Esophagus muscularis mucosa (tissue), 4 donors: ENCODE measurements around the gene CHMP2A. TPM values are rescaled to one million over a fixed set of nuclear protein-coding genes. Genes with fewer than 3 reads are reported as not detected.

ENCODE experiments used
- DNase-seq: peaks from one replicate; pipeline ENCODE4 v3.0.0-alpha.2; 2017; ENCODE audit errors: extremely low spot score
- H3K27ac ChIP-seq, 4 donors: fragments of 200-600 bp; sonication (generic); replicated peaks in 1 of 4; 1 replicate in 3 of 4; 2 replicates in 1 of 4; pipeline ENCODE4 v1.5.1; 2016 to 2019; ENCODE audit warnings: mild to moderate bottlenecking in 1 of 4
- H3K27me3 ChIP-seq, 4 donors: fragments of 200-600 bp; sonication (generic); one replicate each; pipeline versions ENCODE4 v1.5.1 to v1.6.0; 2016 to 2019
- H3K36me3 ChIP-seq, 4 donors: fragments of 200-600 bp; sonication (generic); one replicate each; pipeline ENCODE4 v1.5.1; 2016 to 2019
- H3K4me1 ChIP-seq, 4 donors: fragments of 200-600 bp; sonication (generic); one replicate each; pipeline ENCODE4 v1.5.1; 2016 to 2019
- H3K4me3 ChIP-seq, 4 donors: fragments of 200-600 bp; sonication (generic); 1 replicate in 2 of 4; 2 replicates in 2 of 4; pipeline ENCODE4 v1.5.1; 2016 to 2019; ENCODE audit warnings: mild to moderate bottlenecking in 4 of 4, moderate library complexity in 1 of 4
- H3K9me3 ChIP-seq, 4 donors: fragments of 200-600 bp; sonication (generic); 1 replicate in 3 of 4; 2 replicates in 1 of 4; pipeline ENCODE4 v1.5.1; 2016 to 2019
- EP300 ChIP-seq: sonication (generic); formaldehyde crosslinking; IDR thresholded peaks from one replicate; pipeline ENCODE4 v1.6.1; 2017; ENCODE audit warnings: antibody characterized with exemption
- POLR2A ChIP-seq: fragments of 450-650 bp; IDR thresholded peaks from one replicate; pipeline ENCODE4 v1.6.1; 2017; ENCODE audit warnings: antibody characterized with exemption, moderate library complexity, mild to moderate bottlenecking, low read depth
- POLR2AphosphoS5 ChIP-seq, 2 donors: sonication (generic); formaldehyde crosslinking; IDR thresholded peaks; one replicate each; pipeline ENCODE4 v1.6.1; 2017; ENCODE audit warnings: antibody characterized with exemption in 2 of 2
- WGBS: methylation state at CpG from one replicate; pipeline ENCODE4 v1.1.5; 2018; 5-methylcytosine and 5-hydroxymethylcytosine counted together
- intact Hi-C: fragments of 100-400 bp; cut with DNase I; formaldehyde crosslinking; loops from one replicate; pipeline ENCODE4 v1.15.1; 2023
- total RNA-seq, 4 donors: library from RNA; depleted of rRNA; stranded (reverse); fragments of >200 nt; gene quantifications; one replicate each; pipeline versions ENCODE4 v1.1.0 to v1.2.1, GENCODE V29; 2016
- TF ChIP-seq, protein P1 (sequence below), 3 experiments: fragments of 200-600 bp in 2 of 3; fragments of 450-650 bp in 1 of 3; sonication (generic) in 2 of 3; IDR thresholded peaks; one replicate each; pipeline ENCODE4 v1.5.1; 2017 to 2019; ENCODE audit warnings: antibody characterized with exemption in 3 of 3, mild to moderate bottlenecking in 2 of 3, moderate library complexity in 1 of 3

Gene CHMP2A
- total RNA-seq, 4 donors from 2014 or later, result 124 to 145 (median 141) TPM

DNA sequence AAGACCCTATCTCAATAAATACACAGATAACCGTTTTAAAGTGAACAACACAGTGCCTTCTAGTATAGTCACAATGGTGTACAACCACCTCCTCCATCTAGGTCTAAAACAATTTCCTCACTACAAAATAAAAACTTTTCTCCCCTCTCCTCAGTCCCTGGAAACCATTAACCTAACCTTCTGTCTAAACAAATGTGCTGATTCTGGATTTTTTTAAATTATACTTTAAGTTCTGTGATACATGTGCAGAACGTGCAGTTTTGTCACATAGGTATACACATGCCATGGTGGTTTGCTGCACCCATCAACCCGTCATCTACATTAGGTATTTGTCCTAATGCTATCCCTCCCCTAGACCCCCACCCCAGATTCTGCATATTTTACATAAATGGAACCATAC lies 25.5 kb downstream of the CHMP2A start:
- WGBS, result 75% methylated on average over 3 of the region's 3 CpGs

DNA sequence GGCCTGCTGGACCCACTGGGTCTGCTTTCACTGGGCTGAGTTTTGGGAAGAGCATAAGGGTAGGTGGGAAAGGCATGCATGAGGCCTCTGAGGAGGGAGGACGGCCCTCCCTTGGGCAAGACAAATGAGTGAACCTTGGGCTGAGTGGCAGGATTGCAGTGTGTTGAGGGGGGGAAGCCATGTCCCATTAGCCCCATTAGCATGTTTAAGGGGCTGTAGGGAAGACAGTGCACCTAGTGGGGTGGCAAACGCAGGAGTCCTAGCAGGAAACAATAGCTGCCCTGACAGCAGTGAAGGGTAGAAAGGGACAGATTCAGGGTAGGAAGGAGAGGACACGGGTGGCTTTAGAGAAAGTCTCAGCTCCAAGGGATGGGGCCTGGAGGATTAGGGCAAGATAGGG lies 32.2 kb downstream of the CHMP2A start:
- 92% methylated on average over 3 of the region's 3 CpGs for WGBS
- Histone ChIP-seq H3K9me3 (no peaks in the 10 kb centered on the region), H3K27me3 (no peaks in the 10 kb centered on the region), H3K36me3 (peaks cover 0 to under 1% (median 0%) of the 10 kb centered on the region in 4 donors), H3K4me3 (no peak overlapping the region), H3K27ac (no peak overlapping the region), H3K4me1 (peaks cover 18 to 25% (median 24%) of the 10 kb centered on the region in 4 donors)
- TF ChIP-seq POLR2A (no peak), POLR2AphosphoS5 (IDR thresholded peaks at IDR 0.05) (no peak), EP300 (no peak)
- TF ChIP-seq, protein P1, sequence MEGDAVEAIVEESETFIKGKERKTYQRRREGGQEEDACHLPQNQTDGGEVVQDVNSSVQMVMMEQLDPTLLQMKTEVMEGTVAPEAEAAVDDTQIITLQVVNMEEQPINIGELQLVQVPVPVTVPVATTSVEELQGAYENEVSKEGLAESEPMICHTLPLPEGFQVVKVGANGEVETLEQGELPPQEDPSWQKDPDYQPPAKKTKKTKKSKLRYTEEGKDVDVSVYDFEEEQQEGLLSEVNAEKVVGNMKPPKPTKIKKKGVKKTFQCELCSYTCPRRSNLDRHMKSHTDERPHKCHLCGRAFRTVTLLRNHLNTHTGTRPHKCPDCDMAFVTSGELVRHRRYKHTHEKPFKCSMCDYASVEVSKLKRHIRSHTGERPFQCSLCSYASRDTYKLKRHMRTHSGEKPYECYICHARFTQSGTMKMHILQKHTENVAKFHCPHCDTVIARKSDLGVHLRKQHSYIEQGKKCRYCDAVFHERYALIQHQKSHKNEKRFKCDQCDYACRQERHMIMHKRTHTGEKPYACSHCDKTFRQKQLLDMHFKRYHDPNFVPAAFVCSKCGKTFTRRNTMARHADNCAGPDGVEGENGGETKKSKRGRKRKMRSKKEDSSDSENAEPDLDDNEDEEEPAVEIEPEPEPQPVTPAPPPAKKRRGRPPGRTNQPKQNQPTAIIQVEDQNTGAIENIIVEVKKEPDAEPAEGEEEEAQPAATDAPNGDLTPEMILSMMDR (IDR thresholded peaks at IDR 0.05), result no peak
- intact Hi-C loops, result no loop called here
- no peak for DNase-seq

More for the DNA sequence above, 25.5 kb downstream of the CHMP2A start:
- no peaks in the 10 kb centered on the region for H3K9me3 ChIP-seq
- H3K36me3 ChIP-seq, result no peaks in the 10 kb centered on the region
- intact Hi-C loops, result no loop called here
- TF ChIP-seq EP300, result no peak
- no peak for TF ChIP-seq POLR2A
- no peaks in the 10 kb centered on the region for H3K4me1 ChIP-seq
- DNase-seq, result no peak
- peaks cover 0 to 28% (median 0%) of the 10 kb centered on the region in 4 donors for H3K27me3 ChIP-seq
- H3K4me3 ChIP-seq, result no peak overlapping the region
- H3K27ac ChIP-seq, result no peak overlapping the region

GRCh38 chr19:58521651-58522050 lies 33.3 kb downstream of the CHMP2A start:
- TF ChIP-seq EP300, result no peak
- TF ChIP-seq, protein P1 (IDR thresholded peaks at IDR 0.05), result no peak
- no peak for TF ChIP-seq POLR2A
- TF ChIP-seq POLR2AphosphoS5 (IDR thresholded peaks at IDR 0.05), result no peak
- Histone ChIP-seq H3K9me3 (no peaks in the 10 kb centered on the region), H3K36me3 (peaks cover 7 to 11% (median 9%) of the 10 kb centered on the region in 4 donors), H3K4me1 (peaks cover 25 to 36% (median 35%) of the 10 kb centered on the region in 4 donors), H3K27ac (no peak overlapping the region), H3K4me3 (no peak overlapping the region), H3K27me3 (no peaks in the 10 kb centered on the region)
- no peak for DNase-seq
- intact Hi-C loops, result no loop called here
- 78% methylated on average over 4 of the region's 4 CpGs for WGBS

- DNase-seq, result no peak
- TF ChIP-seq, protein P1 (IDR thresholded peaks at IDR 0.05), result no peak
- 9% methylated on average over 7 of the region's 7 CpGs for WGBS
- intact Hi-C loops, result no loop called here
- H3K27ac ChIP-seq, result peak overlapping the region; percentile 91 to 99 (median 95)
- H3K4me1 ChIP-seq, result peaks cover 36 to 50% (median 49%) of the 10 kb centered on the region in 4 donors
- H3K9me3 ChIP-seq, result no peaks in the 10 kb centered on the region
- peaks cover 15 to 25% (median 23%) of the 10 kb centered on the region in 4 donors for H3K36me3 ChIP-seq
- no peaks in the 10 kb centered on the region for H3K27me3 ChIP-seq
- H3K4me3 ChIP-seq, result peak overlapping the region; percentile 76 to 96 (median 82)
Measured at GRCh38 chr19:58520257-58520599, 34.7 kb downstream of the CHMP2A start.

DNA sequence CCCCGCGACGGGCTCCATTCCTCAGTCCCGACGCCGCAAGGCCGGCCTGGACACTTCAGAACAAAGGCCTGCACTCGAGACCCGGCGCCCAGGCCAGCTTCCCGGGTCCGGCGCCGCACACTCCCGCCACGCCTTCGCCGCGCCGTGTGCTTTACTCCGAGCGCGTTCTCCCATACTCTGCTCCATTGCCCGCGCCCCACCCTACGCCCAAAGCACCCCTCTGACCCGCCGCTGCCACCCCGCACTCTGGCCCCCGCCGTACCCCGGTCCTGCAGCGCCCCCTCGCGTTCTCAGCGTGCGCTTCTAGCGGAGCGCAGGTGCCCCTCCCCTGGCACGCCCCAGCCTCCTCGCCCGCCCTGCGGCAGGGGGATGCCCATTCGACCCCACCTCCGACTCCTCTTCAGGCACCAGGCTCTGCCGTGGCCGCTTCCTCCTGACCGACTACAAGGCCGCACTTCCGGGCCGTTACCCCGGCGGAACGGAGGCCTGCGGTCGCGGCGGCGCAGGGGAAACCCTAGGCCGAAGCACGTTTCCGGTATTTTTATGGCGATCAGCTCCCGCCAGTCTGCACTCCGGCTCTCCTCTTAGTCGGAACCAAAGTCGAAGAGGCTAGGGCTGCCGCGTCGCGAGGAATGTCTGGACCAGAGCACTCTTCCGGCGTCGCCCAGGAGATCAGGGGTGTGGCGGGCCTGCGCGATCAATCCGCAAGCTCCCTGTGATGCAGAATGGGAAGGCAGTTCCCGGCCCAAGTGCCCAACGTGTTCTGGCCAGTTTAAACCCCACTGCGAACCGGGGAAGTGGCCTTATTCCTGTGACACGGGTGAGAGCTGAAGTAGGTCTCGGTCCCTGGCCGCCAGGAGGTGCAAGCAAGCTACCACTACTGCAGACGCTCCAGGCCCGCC lies 35.3 kb downstream of the CHMP2A start, which contains the start of gene ZBTB45:
Gene ZBTB45 (minus strand): TSS at position 456 of the 902 bp plus-strand sequence. CDS start 2,137 bp downstream, outside the sequence.
- no peaks in the 10 kb centered on the region for H3K27me3 ChIP-seq
- peaks cover 42 to 56% (median 53%) of the 10 kb centered on the region in 4 donors for H3K4me1 ChIP-seq
- WGBS, result 1% methylated on average over 32 of the region's 87 CpGs
- peak within 1 kb of the TSS; percentile 76 to 96 (median 82) for H3K4me3 ChIP-seq
- H3K9me3 ChIP-seq, result no peaks in the 10 kb centered on the region
- DNase-seq, result peak; percentile 98
- no peak for TF ChIP-seq EP300
- TF ChIP-seq, protein P1 (IDR thresholded peaks at IDR 0.05), result peak; percentile 67 to 76 (median 69)
- peak; percentile 19 for TF ChIP-seq POLR2A
- peak; percentile 86 to 93 for TF ChIP-seq POLR2AphosphoS5 (IDR thresholded peaks at IDR 0.05)
- intact Hi-C loops, result no loop called here
- peaks cover 15 to 28% (median 25%) of the 10 kb centered on the region in 4 donors for H3K36me3 ChIP-seq
- H3K27ac ChIP-seq, result peak within 1 kb of the TSS; percentile 91 to 99 (median 95)
